Activated CD8-positive, alpha-beta memory T cell treated with anti-CD3 and anti-CD28 coated beads for 4 hours (primary cell): Measurements from ENCODE around the gene ABCB10.
A peak's percentile ranks its signal among the peaks of the same experiment; 100 is the strongest.
"Not testable (repeated sequence)": the region's sequence is repeated elsewhere in the genome, so short reads cannot be mapped to it uniquely, and the experiment has no call there.

Experiments used
- DNase-seq, 2 donors: peaks; one replicate each; pipeline ENCODE4 v3.0.0-alpha.2; 2020; ENCODE audit warnings: low read depth in 2 of 2

Gene ABCB10

GRCh38 chr1:229537894-229538293, 20.6 kb downstream of the ABCB10 start:
- no peak for DNase-seq

GRCh38 chr1:229536982-229537381, 21.5 kb downstream of the ABCB10 start:
- DNase-seq = no peak

GRCh38 chr1:229535230-229535629, 23.3 kb downstream of the ABCB10 start:
- DNase-seq = no peak

GRCh38 chr1:229531326-229531725, 27.2 kb downstream of the ABCB10 start:
- no peak for DNase-seq

GRCh38 chr1:229529639-229530038, 28.9 kb downstream of the ABCB10 start:
- no peak for DNase-seq

GRCh38 chr1:229526695-229527094, 31.8 kb downstream of the ABCB10 start:
- no peak for DNase-seq

- DNase-seq = no peak
Observed at GRCh38 chr1:229523052-229523451, 35.5 kb downstream of the ABCB10 start.

GRCh38 chr1:229514578-229515275, 43.8 kb downstream of the ABCB10 start:
- peak; percentile 20 to 42 for DNase-seq

- not testable (repeated sequence) for DNase-seq
Observed at GRCh38 chr1:229511625-229512024, 46.9 kb downstream of the ABCB10 start.

- DNase-seq = not testable (repeated sequence)
Observed at GRCh38 chr1:229511201-229511600, 47.3 kb downstream of the ABCB10 start.

GRCh38 chr1:229509576-229509975, 48.9 kb downstream of the ABCB10 start:
- no peak for DNase-seq

- no peak for DNase-seq
Observed at GRCh38 chr1:229508823-229509337, 49.6 kb downstream of the ABCB10 start.

- peak; percentile 97 to 99 for DNase-seq
Observed at GRCh38 chr1:229507951-229508822, 50.3 kb downstream of the ABCB10 start, which contains the start of gene NUP133. TSS of gene NUP133 (minus strand) at chr1:229508341. CDS start at chr1:229508249, 92 bp downstream.

- no peak for DNase-seq
Observed at GRCh38 chr1:229507502-229507901, 51.0 kb downstream of the ABCB10 start.

GRCh38 chr1:229506633-229507032, 51.9 kb downstream of the ABCB10 start:
- DNase-seq = no peak

- no peak for DNase-seq
Observed at GRCh38 chr1:229495782-229496181, 62.7 kb downstream of the ABCB10 start.

- no peak for DNase-seq
Observed at GRCh38 chr1:229487181-229487580, 71.3 kb downstream of the ABCB10 start.

- DNase-seq = no peak
Observed at GRCh38 chr1:229485318-229485717, 73.2 kb downstream of the ABCB10 start.

GRCh38 chr1:229482511-229482910, 76.0 kb downstream of the ABCB10 start:
- no peak for DNase-seq

GRCh38 chr1:229480495-229480894, 78.0 kb downstream of the ABCB10 start:
- DNase-seq = no peak

GRCh38 chr1:229479660-229480399, 78.7 kb downstream of the ABCB10 start:
- DNase-seq = no peak

- DNase-seq = no peak
Observed at GRCh38 chr1:229478852-229479251, 79.7 kb downstream of the ABCB10 start.
